Measurements from ENCODE around the gene OR52K2.
"Not testable (repeated sequence)": the region's sequence is repeated elsewhere in the genome, so short reads cannot be mapped to it uniquely, and the experiment has no call there.

The OR52K2 gene
- total RNA-seq: 0 reads per million in 3 experiments

- no peak for DNase-seq
These were observed at the start of gene OR52K2 for GRCh38 chr11:4448995-4449394. TSS of gene OR52K2 (plus strand) at chr11:4449295. CDS start at chr11:4449340, 45 bp downstream.

- DNase-seq: not testable (repeated sequence)
These were observed 42.9 kb upstream of the OR52K2 start for GRCh38 chr11:4406206-4406605.

- DNase-seq: no peak
These were observed 32.8 kb upstream of the OR52K2 start for GRCh38 chr11:4416306-4416705.

- no peak for DNase-seq
These were observed 32.3 kb upstream of the OR52K2 start for GRCh38 chr11:4416816-4417215.

GRCh38 chr11:4418403-4418802, 30.7 kb upstream of the OR52K2 start:
- no peak for DNase-seq

- DNase-seq: no peak
These were observed 19.0 kb upstream of the OR52K2 start for GRCh38 chr11:4430051-4430450.

- DNase-seq: no peak
These were observed 15.2 kb upstream of the OR52K2 start for GRCh38 chr11:4433856-4434255.

GRCh38 chr11:4436411-4436810, 12.7 kb upstream of the OR52K2 start:
- DNase-seq: no peak

GRCh38 chr11:4441515-4441914, 7.6 kb upstream of the OR52K2 start:
- no peak for DNase-seq

- DNase-seq: no peak
These were observed 5.7 kb upstream of the OR52K2 start for GRCh38 chr11:4443232-4443891.

GRCh38 chr11:4453118-4453517, 4.0 kb downstream of the OR52K2 start:
- no peak for DNase-seq

- DNase-seq: no peak
These were observed 4.9 kb downstream of the OR52K2 start for GRCh38 chr11:4454021-4454420.

- DNase-seq: no peak
These were observed 6.3 kb downstream of the OR52K2 start for GRCh38 chr11:4455419-4455818.

- no peak for DNase-seq
These were observed 10.4 kb downstream of the OR52K2 start for GRCh38 chr11:4459500-4459899.

- DNase-seq: no peak
These were observed 11.1 kb downstream of the OR52K2 start for GRCh38 chr11:4460151-4460550.

GRCh38 chr11:4464216-4465159, 15.4 kb downstream of the OR52K2 start:
- no peak for DNase-seq

GRCh38 chr11:4465407-4465806, 16.3 kb downstream of the OR52K2 start:
- DNase-seq: no peak

GRCh38 chr11:4466131-4466870, 17.2 kb downstream of the OR52K2 start:
- no peak for DNase-seq

GRCh38 chr11:4466871-4467442, 17.9 kb downstream of the OR52K2 start:
- DNase-seq: no peak

- no peak for DNase-seq
These were observed 18.9 kb downstream of the OR52K2 start for GRCh38 chr11:4467811-4468606.

- DNase-seq: no peak
These were observed 30.5 kb downstream of the OR52K2 start for GRCh38 chr11:4479644-4480043.

All from central memory CD4-positive, alpha-beta T cell (primary cell).